Retinal pigment epithelial cell (primary cell): ENCODE results near the gene CCDC141.

ENCODE experiments used
- DNase-seq: peaks from one replicate; pipeline ENCODE4 v3.0.0-alpha.2; 2010; ENCODE audit warnings: low read depth
- H3K4me3 ChIP-seq: 2 replicates; pipeline ENCODE4 v1.5.1; 2011; ENCODE audit warnings: mild to moderate bottlenecking, low read length, control low read depth, moderate library complexity
- TF ChIP-seq, protein P1 (sequence below): conservative IDR thresholded peaks from 2 replicates; pipeline ENCODE4 v1.5.1; 2011; ENCODE audit warnings: low read depth, low read length, control low read depth, inconsistent platforms

The CCDC141 gene

GRCh38 chr2:178886006-178886405, 163.9 kb downstream of the CCDC141 start:
- H3K4me3 ChIP-seq, result no peak overlapping the region
- no peak for DNase-seq
- TF ChIP-seq, protein P1, sequence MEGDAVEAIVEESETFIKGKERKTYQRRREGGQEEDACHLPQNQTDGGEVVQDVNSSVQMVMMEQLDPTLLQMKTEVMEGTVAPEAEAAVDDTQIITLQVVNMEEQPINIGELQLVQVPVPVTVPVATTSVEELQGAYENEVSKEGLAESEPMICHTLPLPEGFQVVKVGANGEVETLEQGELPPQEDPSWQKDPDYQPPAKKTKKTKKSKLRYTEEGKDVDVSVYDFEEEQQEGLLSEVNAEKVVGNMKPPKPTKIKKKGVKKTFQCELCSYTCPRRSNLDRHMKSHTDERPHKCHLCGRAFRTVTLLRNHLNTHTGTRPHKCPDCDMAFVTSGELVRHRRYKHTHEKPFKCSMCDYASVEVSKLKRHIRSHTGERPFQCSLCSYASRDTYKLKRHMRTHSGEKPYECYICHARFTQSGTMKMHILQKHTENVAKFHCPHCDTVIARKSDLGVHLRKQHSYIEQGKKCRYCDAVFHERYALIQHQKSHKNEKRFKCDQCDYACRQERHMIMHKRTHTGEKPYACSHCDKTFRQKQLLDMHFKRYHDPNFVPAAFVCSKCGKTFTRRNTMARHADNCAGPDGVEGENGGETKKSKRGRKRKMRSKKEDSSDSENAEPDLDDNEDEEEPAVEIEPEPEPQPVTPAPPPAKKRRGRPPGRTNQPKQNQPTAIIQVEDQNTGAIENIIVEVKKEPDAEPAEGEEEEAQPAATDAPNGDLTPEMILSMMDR, result no peak

DNA sequence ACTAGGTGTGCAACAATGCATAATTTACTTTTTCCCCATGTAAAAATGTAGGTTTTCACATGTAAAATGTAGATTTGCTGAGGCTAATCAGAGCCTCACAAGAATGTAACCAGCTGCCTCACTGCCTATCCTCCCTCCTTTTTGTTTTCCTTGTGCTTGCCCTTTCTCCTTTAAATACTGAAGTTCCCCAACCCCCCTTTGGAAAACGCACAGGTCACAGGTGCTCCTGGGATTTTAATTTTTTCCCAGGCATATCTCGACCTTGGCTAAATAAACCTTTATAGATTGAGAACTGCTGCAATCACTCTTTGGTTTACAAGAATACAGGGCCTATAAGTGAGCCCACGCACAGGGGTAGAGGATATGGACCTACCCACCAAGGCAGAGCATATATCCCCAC, 165.5 kb downstream of the CCDC141 start:
- no peak for DNase-seq
- TF ChIP-seq, protein P1, result no peak
- H3K4me3 ChIP-seq, result no peak overlapping the region

DNA sequence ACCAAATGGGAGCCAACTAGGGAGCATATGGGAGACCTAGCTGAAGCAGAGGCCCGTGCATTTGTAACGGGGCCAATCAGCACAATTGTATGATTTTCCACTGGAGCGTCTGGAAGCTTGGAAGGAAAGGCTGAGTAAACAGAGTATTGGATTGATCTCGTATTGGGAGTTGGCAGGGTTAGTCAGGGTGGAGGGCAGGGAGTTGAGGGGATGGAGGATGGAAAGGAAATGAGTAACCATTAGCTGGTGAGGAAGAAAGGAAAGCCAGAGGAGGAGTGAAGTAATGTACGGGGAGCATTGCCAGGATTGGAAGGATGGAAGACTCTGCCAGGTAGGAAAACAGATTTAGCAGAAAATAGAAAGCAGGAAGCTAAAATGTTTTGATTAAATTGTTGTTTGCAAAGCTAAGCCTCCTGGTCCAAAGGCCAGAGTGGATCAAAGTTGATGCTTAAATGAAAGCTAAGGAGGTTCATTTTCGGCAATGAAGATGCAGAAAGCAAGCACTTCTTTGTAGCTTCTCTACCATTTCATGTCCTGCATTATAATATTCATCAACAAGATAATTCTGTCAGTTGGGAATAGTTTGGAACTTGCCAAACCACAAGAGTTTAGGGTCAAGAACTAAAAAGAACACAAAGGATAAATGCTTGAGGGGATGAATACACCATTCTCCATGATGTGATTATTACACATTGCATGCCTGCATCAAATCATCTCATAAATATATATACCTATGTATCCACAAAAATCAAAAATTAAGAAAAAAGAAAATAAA, 167.1 kb downstream of the CCDC141 start:
- no peak for DNase-seq
- H3K4me3 ChIP-seq, result no peak overlapping the region
- TF ChIP-seq, protein P1, result no peak

DNA sequence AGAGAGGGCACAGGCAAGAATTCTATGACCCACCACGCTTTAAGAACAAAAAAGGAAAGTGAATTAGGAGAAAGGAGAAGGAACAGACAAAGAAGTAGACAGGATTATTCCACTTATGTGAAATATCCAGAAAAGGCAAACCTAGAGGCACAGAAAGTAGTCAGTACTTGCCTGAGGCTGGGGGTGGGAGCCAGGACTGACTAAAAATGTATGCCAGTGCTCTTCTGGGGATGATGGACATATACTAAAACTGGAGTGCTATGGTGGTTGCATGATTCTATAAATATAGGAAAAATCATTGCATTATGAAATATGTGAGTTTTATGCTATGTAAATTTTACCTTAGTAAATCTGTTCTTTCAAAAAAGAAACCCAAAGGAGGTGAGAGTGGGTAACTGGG, 168.9 kb downstream of the CCDC141 start:
- no peak overlapping the region for H3K4me3 ChIP-seq
- no peak for DNase-seq
- TF ChIP-seq, protein P1, result no peak

GRCh38 chr2:178880257-178880656, 169.7 kb downstream of the CCDC141 start:
- H3K4me3 ChIP-seq, result no peak overlapping the region
- TF ChIP-seq, protein P1, result no peak
- no peak for DNase-seq

DNA sequence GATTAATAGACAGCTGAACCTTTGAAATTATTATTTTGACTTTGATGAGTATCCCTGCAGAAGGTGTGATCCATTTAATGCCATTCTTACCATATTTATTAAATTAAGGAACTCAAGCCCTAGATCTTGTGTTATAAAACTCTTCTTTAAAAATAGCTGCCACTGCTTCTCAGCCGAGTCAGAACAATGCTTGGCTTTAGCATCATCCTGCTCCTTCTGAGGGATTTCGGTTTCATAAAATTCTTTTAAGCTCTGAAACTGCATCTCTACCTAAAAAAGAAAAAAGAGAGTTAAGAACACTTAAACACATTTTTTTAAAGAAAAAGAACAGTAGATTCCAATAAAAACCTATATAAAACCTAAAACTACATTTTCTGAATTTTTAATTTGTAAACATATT, 172.1 kb downstream of the CCDC141 start:
- DNase-seq, result no peak
- TF ChIP-seq, protein P1, result no peak
- no peak overlapping the region for H3K4me3 ChIP-seq

- DNase-seq, result no peak
- no peak overlapping the region for H3K4me3 ChIP-seq
- TF ChIP-seq, protein P1, result no peak
Measured at GRCh38 chr2:178874529-178875240, 175.3 kb downstream of the CCDC141 start.
